T-helper 22 cell (primary cell): ENCODE measurements around the gene LTBP1.

Source experiments
- DNase-seq: peaks from one replicate; pipeline ENCODE4 v3.0.0-alpha.2; 2020; ENCODE audit warnings: low read depth

LTBP1 gene

GRCh38 chr2:33197198-33197938 lies 250.6 kb downstream of the LTBP1 start:
- no peak for DNase-seq

- no peak for DNase-seq
These were observed 256.1 kb downstream of the LTBP1 start for GRCh38 chr2:33202641-33203522.

- DNase-seq, result no peak
These were observed 258.2 kb downstream of the LTBP1 start for GRCh38 chr2:33204945-33205344.

GRCh38 chr2:33205693-33206434 lies 259.1 kb downstream of the LTBP1 start:
- DNase-seq, result no peak

GRCh38 chr2:33207151-33207740 lies 260.5 kb downstream of the LTBP1 start:
- DNase-seq, result no peak

GRCh38 chr2:33208400-33208799 lies 261.6 kb downstream of the LTBP1 start:
- no peak for DNase-seq

- no peak for DNase-seq
These were observed 263.2 kb downstream of the LTBP1 start for GRCh38 chr2:33209976-33210375.

GRCh38 chr2:33210626-33211025 lies 263.9 kb downstream of the LTBP1 start:
- DNase-seq, result no peak

GRCh38 chr2:33212151-33212550 lies 265.4 kb downstream of the LTBP1 start:
- no peak for DNase-seq

- DNase-seq, result no peak
These were observed 266.5 kb downstream of the LTBP1 start for GRCh38 chr2:33213244-33213643.

GRCh38 chr2:33213648-33214047 lies 266.9 kb downstream of the LTBP1 start:
- DNase-seq, result no peak

- DNase-seq, result no peak
These were observed 267.7 kb downstream of the LTBP1 start for GRCh38 chr2:33214436-33214835.

- no peak for DNase-seq
These were observed 268.1 kb downstream of the LTBP1 start for GRCh38 chr2:33214857-33215256.

GRCh38 chr2:33215299-33215698 lies 268.5 kb downstream of the LTBP1 start:
- no peak for DNase-seq

- DNase-seq, result no peak
These were observed 269.2 kb downstream of the LTBP1 start for GRCh38 chr2:33215983-33216382.

- no peak for DNase-seq
These were observed 269.9 kb downstream of the LTBP1 start for GRCh38 chr2:33216508-33217182.

GRCh38 chr2:33217406-33217805 lies 270.7 kb downstream of the LTBP1 start:
- DNase-seq, result no peak

- DNase-seq, result no peak
These were observed 272.4 kb downstream of the LTBP1 start for GRCh38 chr2:33219114-33219513.

- DNase-seq, result no peak
These were observed 273.1 kb downstream of the LTBP1 start for GRCh38 chr2:33219850-33220275.

GRCh38 chr2:33220533-33220932 lies 273.8 kb downstream of the LTBP1 start:
- DNase-seq, result no peak

- DNase-seq, result no peak
These were observed 274.5 kb downstream of the LTBP1 start for GRCh38 chr2:33221046-33221784.
